Myocyte (in vitro differentiated cells): ENCODE data around the gene KCNH1. TPM values are rescaled to one million over a fixed set of nuclear protein-coding genes. Genes with fewer than 3 reads are reported as not detected.

Source experiments
- DNase-seq: peaks from one replicate; pipeline ENCODE4 v3.0.0-alpha.2; 2012; ENCODE audit warnings: low read depth
- polyA plus RNA-seq: library from polyadenylated mRNA; unstranded; fragments of >200 nt; gene quantifications from one replicate; pipeline ENCODE4 v1.2.1, GENCODE V29; 2012; ENCODE audit warnings: missing spikeins
- total RNA-seq: library from RNA; depleted of rRNA; stranded (reverse); fragments of >200 nt; gene quantifications from 2 replicates; pipeline ENCODE4 v1.2.3, GENCODE V29; 2014

Gene KCNH1, protein sequence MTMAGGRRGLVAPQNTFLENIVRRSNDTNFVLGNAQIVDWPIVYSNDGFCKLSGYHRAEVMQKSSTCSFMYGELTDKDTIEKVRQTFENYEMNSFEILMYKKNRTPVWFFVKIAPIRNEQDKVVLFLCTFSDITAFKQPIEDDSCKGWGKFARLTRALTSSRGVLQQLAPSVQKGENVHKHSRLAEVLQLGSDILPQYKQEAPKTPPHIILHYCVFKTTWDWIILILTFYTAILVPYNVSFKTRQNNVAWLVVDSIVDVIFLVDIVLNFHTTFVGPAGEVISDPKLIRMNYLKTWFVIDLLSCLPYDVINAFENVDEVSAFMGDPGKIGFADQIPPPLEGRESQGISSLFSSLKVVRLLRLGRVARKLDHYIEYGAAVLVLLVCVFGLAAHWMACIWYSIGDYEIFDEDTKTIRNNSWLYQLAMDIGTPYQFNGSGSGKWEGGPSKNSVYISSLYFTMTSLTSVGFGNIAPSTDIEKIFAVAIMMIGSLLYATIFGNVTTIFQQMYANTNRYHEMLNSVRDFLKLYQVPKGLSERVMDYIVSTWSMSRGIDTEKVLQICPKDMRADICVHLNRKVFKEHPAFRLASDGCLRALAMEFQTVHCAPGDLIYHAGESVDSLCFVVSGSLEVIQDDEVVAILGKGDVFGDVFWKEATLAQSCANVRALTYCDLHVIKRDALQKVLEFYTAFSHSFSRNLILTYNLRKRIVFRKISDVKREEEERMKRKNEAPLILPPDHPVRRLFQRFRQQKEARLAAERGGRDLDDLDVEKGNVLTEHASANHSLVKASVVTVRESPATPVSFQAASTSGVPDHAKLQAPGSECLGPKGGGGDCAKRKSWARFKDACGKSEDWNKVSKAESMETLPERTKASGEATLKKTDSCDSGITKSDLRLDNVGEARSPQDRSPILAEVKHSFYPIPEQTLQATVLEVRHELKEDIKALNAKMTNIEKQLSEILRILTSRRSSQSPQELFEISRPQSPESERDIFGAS
- 9.3 and 10.3 TPM in 2 replicates for total RNA-seq
- 14.6 TPM for polyA plus RNA-seq

DNA sequence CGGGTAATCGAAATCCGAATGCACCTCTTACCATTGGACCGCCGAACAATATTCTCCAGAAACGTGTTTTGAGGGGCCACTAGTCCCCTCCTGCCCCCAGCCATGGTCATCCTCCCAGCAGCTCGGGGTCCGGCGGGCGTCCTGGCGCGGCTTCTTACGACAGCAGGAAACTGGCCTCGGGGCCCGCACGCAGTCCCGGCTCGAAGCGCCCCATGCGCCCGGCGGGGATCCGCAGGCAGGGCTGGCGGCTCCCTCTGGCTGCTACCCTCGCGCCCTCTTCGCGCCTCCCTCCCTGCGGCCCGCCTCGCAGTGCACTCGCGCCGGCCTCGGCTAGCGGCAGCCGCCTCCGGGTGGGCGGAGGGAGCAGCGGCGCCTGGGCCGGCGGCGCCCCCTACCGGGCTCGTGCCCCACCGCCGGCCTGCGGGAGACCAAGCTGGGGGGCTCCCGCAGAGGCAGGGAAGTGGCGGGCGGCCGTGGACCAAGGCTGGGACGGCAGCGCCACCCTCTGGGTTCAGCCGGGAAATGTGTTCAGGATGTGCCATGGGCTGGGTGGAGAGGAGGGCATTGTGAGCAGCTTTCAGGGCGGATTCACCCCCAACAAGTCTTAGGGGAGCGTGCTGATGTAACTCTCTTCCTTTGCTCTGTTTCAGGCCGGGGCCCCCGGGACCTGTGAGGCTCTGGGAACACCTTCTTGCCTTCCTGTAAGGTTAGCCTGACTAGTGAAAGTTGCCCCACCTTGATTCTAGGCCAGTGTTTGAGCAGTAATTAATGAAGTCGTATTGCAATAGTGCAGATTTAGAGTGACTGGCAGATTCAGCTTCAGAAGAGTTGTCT lies at the start of gene KCNH1:
Gene KCNH1, minus strand, starts transcription at position 313 of the 834 bp plus-strand sequence. Its CDS starts 203 bp downstream, at position 110.
- peak; percentile 90 for DNase-seq

DNA sequence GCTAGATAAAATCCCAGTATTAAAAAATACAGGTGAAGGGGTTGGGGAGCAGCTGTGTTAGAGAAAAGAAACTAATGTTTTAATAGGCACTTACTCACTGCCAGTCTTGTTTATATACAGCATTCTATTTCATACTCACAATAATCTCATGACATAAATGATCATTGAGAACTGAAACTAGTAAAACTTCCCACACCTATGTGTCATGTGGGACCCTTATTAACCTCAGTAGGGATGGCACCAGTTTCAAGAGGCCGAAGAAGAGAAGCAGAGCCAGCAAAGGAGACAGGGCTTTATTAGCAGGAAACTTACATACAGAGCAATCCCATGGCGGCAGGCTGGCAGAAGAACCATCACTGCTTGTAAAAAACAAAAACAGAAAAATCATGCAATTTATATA lies 48.8 kb upstream of the KCNH1 start:
- no peak for DNase-seq

DNA sequence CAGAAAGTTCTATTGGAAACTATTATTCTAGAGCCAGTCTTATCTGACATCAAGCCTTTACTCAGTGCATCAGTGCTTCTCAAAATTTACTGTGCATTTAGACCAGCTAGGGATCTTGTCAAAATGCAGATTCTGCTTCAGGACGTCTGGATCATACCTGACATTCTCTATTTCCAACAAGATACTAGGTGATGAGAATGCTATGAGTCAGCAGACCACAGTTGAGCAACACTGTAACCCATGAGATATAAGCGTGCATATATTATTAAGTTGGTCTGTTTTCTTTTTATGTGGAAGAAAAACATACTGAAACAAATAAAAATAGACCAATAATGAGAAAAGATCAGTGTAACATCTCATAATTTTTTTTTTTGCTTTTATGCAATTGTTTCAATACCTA lies 40.4 kb upstream of the KCNH1 start:
- no peak for DNase-seq

DNA sequence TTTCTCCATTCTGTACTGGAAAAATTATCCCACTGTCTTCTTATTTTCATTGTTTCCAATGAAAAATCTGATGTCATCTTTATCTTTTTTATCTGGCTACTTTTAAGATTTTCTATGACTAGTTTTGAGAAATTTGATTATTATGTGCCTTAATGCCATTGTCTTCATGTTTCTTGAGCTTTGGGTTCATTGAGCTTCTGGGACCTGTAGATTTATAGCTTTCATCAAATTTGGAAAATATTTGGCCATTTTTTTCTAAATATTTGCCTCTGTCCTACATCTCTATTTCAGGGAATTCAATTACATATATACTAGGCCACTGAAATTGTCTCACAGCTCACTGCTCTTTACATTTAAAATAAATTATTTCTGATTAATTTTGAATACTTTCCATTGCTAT lies 38.7 kb upstream of the KCNH1 start:
- no peak for DNase-seq

DNA sequence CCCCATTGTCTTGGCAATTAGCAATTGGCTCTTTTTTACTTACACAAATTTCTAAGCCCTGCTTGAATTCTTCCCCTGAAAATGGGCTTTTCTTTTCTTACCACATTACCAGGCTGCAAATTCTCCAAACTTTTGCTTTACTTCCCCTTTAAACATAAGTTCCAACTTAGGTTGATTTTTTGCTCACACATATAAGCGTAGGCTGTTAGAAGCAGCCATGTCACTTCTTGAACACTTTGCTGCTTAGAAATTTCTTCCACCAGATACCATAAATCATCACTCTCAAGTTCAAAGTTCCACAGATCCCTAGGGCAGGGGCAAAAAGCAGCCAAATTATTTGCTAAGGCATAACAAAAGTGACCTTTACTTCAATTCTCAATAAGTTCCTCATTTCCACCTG lies 35.4 kb upstream of the KCNH1 start:
- DNase-seq, result no peak

DNA sequence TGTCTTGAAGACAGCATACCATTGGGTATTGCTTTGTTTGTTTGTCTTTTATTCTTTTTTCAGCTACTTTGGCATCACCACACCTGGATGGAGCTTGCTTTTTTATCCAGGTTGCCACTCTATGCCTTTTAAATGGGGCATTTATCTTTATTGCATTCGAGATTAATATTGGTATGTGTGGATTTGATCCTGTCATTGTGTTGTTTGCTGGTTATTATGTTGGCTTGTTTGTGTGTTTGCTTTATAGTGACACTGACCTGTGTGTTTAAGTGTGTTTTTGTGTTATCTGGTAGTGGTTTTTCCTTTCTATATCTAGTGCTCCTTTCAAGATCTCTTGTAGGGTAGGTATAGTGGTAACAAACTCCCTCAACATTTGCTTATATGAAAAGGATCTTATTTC lies 24.9 kb upstream of the KCNH1 start:
- no peak for DNase-seq

DNA sequence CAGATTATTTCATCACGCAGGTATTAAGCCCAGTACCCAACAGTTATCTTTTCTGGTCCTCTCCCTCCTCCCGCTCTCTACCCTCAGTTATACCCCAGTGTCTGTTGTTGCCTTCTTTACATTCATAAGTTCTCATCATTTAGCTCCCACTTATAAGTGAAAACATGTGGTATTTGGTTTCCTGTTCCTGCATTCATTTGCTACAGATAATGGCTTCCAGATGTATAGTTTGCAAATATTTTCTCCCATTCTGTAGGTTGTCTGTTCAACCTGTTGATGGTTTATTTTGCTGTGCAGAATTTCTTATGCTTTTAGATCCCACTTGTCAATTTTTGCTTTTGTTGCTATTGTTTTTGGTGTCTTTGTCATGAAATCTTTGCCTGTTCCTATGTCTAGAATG lies 21.1 kb upstream of the KCNH1 start:
- no peak for DNase-seq

DNA sequence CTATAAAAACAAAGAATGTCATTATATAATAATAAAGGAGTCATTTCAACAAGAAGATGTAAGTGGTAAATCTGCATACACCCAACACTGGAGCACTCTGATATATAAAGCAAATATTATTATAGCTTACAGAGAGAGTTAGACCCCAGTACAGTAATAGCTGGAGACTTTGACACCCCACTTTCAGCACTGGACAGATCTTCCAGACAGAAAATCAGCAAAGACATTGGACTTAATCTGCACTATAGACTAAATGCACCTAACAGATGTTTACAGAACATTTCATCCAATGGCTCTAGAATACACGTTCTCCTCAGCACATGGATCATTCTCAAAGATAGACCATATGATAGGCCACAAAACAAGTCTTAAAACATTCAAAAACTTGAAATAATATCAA lies 20.0 kb upstream of the KCNH1 start:
- no peak for DNase-seq

DNA sequence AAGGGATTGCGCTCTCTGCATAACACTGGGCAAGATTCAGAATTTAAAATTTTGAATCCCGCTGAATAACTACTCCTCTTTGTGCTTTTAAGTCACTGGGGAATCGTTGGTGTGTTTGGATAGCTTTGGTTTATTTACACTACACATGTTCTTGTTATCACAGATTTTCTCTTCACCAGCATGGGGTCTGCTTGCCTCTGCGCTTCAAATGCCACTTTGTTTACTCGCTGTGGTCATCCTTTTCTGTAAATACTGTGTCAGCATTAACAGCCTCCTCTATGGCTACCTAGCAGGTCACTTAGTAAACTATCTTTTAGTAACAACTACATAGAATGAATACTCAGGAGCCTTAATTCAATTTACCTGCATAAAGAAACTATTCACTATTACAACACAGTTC lies 14.4 kb upstream of the KCNH1 start:
- DNase-seq, result no peak

DNA sequence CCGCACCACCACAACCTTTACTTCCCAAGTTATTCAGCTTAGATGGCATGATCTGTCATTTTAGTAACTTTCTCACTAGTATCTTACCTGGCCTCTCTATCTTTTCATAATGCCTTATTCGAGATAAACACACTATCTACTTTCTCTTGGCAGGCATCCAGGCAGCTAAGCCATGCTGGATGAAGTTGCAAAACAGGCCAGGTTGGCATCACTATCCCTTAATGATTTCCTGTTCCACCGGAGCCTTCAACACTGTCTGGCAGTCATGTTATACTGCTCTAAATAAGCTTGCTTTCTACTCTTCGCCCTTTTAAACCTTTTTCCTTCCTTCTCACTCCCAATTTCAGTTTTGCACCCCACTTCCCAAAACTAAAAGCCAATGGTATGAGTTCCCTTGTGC lies 12.0 kb upstream of the KCNH1 start:
- DNase-seq, result no peak

DNA sequence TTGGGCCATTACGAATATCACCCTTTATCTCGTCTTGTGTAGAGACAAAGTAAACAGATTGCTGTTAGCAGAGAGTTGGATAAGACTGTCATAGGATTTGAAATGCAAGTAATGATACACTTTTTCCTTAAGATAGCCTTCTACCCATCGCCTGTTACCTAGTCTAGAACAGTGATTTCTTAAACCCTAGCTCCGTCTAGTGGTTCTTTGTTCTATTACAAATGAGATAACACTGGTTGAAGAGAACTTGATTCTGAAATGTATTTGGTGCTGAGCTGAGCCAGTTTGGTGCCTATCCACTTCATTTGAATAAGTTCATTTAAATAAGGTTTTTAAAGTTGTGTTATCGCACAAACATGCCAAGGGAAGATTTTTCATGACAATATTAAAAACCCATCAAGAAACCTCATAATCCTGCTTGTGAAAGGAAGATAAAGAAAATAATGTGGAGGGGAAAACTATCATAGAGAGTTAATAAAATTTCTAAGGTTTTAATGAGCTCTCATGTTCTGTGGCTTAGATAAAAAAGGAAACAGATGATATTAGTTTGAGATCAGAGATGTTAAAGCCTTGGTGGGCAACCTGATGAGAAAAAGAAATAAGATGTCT lies 1.5 kb upstream of the KCNH1 start:
- peak; percentile 80 for DNase-seq

DNA sequence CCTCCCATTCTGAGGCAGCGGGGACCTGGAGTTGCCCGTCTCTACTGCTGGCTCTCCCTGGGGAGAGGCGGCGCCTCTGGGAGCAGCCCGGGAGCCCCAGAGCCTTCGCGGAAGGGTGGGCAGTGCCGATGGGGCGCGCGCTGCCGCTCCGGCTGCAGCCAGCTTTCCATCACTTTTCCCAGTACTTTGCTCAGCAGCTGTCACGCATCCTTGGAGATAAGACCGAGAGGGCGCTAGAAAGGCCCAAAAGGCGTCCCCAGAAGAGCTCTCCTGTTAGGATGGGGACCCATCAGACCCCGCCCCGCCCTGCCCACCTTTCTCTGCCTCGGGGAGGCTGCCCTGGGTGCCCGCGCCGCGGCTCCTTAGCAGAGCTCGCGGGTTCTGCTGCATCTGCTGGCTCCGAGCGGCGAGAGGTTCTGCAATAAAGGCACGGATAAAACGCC lies 534 bp downstream of the KCNH1 start:
- peak; percentile 47 for DNase-seq

DNA sequence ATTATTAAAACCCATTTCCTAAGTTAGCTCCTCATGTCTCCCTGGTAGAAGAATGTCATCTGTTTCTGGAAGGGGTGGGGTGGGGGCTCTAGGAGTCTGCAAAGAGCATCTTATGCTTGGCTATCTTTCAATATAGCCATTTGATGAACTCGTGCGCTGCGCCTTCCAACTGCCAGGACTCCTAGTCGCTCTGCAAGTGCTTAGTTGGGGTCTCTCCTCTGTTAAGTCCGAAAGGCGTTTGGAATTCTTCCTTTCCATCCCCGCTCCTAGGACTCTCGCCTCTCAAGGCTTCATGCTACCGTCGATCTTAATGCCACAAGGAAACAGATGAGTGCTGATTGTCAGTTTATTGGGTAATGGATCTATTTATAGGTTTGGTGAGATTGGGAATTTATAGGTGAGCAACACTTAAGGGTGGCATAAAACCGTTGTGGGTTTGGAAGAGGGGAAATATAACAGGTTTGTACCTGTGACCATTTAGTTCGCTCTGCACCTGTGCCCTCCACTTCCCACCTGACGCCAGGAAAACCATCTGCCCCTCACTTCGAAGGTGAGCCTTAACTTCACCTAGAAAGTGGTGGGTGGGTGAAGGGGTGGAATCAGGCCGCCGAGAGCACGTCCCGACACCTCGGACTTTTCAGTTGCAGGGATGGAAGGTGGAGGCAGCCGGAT lies 1.1 kb downstream of the KCNH1 start:
- DNase-seq, result peak; percentile 9

DNA sequence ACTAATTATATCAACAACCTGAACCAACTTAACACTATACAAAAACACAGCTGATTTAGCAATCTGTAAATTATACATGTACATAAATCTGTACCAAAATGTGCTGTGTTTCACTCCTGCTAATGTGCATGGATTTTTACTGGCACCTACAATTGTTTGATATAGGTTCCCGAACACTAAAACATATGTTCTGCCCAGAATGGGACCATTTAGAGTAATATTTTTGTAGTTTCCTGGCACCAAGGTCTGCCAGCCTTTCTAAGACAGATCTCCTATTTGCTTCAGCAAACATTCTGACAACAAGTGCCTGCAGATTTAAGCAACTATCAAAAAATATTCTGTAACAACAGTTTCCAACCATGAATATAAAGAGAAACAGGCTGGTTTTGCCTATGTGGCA lies 4.2 kb downstream of the KCNH1 start:
- no peak for DNase-seq

DNA sequence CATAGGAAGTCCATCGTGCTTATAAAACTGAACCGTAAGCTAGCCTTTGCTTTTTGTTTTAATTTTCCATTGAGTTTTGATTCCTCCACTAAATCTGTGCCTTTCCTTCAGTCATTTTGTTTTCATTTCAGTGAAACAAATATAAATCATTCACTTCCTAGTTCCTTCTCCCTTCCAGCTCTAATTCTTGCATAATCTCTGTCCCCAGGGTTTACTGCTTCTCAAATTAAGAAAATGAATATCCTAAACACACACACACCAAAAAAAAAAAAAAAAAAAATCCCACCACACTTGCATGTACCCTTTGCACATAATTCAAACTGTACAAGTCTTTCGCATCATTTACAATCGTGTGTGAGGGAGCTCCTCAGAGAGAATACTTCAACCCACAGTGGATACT lies 6.8 kb downstream of the KCNH1 start:
- DNase-seq, result peak; percentile 11

DNA sequence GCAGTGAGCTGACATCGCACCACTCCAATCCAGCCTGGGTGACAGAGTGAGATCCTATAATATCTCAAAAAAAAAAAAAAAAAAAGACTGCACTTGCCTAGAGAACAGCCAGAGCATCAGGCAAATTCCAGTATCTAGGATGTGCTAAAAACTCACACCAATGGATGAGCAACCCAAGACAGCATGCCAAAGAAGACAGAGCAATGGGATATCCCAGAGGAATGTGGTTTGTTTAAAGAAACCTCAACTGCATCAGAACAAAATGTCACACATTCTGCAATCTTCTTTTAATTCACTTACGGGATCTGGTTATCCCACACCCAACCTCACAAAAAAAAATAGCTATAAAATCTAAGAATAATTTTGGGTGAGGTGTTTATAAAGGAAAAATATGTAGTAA lies 7.3 kb downstream of the KCNH1 start:
- DNase-seq, result peak; percentile 49

DNA sequence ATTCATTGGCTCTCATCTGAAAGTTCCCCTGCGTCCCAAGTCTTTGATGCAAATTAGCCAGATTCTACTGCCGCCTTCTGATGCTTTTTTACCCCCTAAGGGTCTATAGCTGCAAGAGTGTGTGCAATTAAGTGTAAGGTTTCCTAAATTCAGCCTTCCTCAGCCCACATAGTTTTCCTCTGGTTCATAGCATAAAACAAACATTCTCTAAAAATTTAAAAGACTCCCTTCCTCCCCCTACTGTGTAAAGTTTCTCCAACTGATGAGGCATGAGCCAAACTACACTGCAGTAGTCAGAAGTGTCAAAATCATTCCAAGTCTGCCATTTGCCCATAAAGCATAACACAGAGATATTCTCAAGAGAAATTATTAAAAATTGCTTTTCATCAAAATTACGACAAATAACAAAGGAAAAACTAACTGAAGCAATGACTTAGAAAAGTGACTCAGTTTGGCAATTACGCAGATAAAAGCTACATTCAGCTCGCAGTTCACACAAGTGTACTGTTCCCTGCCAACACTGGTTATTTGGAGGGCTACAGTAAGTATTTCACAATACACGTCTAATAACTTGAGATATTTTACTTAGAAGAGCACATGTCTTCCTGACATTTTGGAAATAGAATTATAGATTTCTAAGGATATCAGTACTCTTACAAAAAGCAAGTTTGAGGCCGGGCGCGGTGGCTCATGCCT lies 15.4 kb downstream of the KCNH1 start:
- peak; percentile 14 for DNase-seq

DNA sequence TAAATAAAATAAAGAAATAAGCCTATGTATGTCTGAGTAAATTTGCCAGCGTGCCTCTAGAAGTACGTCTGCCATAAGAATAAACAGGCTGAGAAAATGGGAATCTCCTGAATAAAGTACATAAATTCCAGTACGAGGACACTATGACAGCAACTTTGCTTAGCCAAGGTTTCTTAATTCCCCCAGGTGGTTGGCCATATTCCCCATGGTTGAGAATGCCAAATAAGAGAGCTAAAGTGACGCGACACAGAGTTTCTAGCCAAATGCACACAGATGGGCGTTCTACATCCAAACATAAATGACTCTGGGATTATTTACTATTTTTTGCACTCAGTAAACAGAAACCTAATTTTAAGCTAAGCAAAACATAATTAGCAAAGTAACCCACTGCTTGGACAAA lies 19.5 kb downstream of the KCNH1 start:
- no peak for DNase-seq

DNA sequence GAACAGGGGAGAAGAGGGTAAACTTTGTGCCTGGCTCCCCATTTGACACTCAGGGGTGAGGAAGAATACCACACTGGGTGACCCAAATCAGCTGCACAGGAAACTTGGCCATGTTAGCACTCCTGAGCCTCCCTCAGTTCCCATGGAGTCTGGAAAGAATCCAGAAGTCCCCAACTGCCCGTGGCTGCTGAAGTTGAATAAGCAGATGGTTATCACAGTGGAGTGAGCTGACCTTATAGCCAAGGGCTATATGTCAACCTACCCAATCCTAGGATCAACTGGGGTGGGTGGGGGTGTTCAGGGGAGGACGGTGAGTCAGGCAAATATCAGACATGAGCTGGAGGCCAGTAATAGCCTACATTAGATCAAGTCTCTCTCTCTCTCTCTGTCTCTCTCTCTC lies 20.4 kb downstream of the KCNH1 start:
- no peak for DNase-seq

DNA sequence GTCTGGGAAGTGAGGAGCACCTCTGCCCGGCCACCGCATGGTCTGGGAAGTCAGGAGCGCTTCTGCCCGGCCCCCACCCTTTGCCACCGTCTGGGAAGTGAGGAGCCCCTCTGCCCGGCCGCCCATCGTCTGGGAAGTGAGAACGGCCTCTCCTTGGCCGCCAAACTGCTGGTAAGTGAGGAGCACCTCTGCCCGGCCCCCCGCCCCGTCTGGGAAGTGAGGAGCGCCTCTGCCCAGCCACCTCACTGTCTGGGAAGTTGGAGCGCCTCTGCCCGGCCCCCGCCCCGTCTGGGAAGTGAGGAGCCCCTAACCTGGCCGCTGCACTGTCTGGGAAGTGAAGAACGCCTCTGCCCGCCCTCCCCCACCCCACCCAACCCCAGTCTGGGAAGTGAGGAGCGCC lies 22.6 kb downstream of the KCNH1 start:
- no peak for DNase-seq
